H54 (cell line): Measurements from ENCODE around the gene AQR.
"Not testable (repeated sequence)": the region's sequence is repeated elsewhere in the genome, so short reads cannot be mapped to it uniquely, and the experiment has no call there.

Experiments
- DNase-seq: peaks from one replicate; pipeline ENCODE4 v3.0.0; 2011; ENCODE audit warnings: low spot score, mixed read lengths; ENCODE audit not compliant: insufficient read length
- FAIRE-seq: peaks from 3 replicates; lab custom pipeline; 2011; peaks lifted over from hg19 to GRCh38; lab: Jason Lieb, UNC
- POLR2A ChIP-seq: IDR thresholded peaks from 2 replicates; pipeline ENCODE4 v1.6.1; 2011; ENCODE audit warnings: low read depth, mild to moderate bottlenecking, low read length

The AQR gene

GRCh38 chr15:34810443-34811129 lies 159.0 kb downstream of the AQR start:
- FAIRE-seq: peak; percentile 98
- no peak for TF ChIP-seq POLR2A
- peak; percentile 60 for DNase-seq

GRCh38 chr15:34809186-34809585 lies 160.4 kb downstream of the AQR start:
- no peak for TF ChIP-seq POLR2A
- DNase-seq (no peak), FAIRE-seq (no peak)

GRCh38 chr15:34808016-34808415 lies 161.5 kb downstream of the AQR start:
- FAIRE-seq (no peak), DNase-seq (no peak)
- no peak for TF ChIP-seq POLR2A

- DNase-seq, FAIRE-seq: not testable (repeated sequence)
These were observed 162.3 kb downstream of the AQR start for GRCh38 chr15:34807241-34807640.

GRCh38 chr15:34804776-34805175 lies 164.8 kb downstream of the AQR start:
- FAIRE-seq (no peak), DNase-seq (no peak)
- no peak for TF ChIP-seq POLR2A

- DNase-seq: no peak
- TF ChIP-seq POLR2A: no peak
- no peak for FAIRE-seq
These were observed 165.4 kb downstream of the AQR start for GRCh38 chr15:34804113-34804512.

- TF ChIP-seq POLR2A: no peak
- no peak for FAIRE-seq
These were observed 166.5 kb downstream of the AQR start for GRCh38 chr15:34802803-34803750.

GRCh38 chr15:34802371-34802770 lies 167.2 kb downstream of the AQR start:
- TF ChIP-seq POLR2A: no peak
- FAIRE-seq (no peak), DNase-seq (no peak)

More at GRCh38 chr15:34802803-34803750, 166.5 kb downstream of the AQR start:
- no peak for DNase-seq
